SK-N-SH treated with all-trans-retinoic acid at 6 μM for 48 hours (cell line): ENCODE data around the gene IL23R.

Experiments used
- BACH2 ChIP-seq: fragments of 250-450 bp; sonication (Bioruptor Pico); IDR thresholded peaks from 2 replicates; pipeline ENCODE4 v1.9.0; 2021; ENCODE audit warnings: mild to moderate bottlenecking, borderline replicate concordance
- CREB5 ChIP-seq: fragments of 250-450 bp; sonication (Bioruptor Pico); IDR thresholded peaks from 2 replicates; pipeline ENCODE4 v1.5.1; 2020; ENCODE audit warnings: low read depth, mild to moderate bottlenecking, moderate library complexity
- CSRNP3 ChIP-seq: fragments of 250-450 bp; sonication (Bioruptor Pico); IDR thresholded peaks from 2 replicates; pipeline ENCODE4 v1.5.1; 2021; ENCODE audit warnings: mild to moderate bottlenecking, moderate library complexity
- ESRRG ChIP-seq: fragments of 250-450 bp; sonication (Bioruptor Pico); IDR thresholded peaks from 2 replicates; pipeline ENCODE4 v1.6.1; 2021; ENCODE audit warnings: mild to moderate bottlenecking
- PATZ1 ChIP-seq: fragments of 250-450 bp; sonication (Bioruptor Pico); IDR thresholded peaks from 2 replicates; pipeline ENCODE4 v1.8.0; 2020; ENCODE audit warnings: mild to moderate bottlenecking, moderate library complexity, borderline replicate concordance
- SNAI2 ChIP-seq: fragments of 250-450 bp; sonication (Bioruptor Pico); IDR thresholded peaks from 2 replicates; pipeline ENCODE4 v1.5.0; 2020; ENCODE audit warnings: mild to moderate bottlenecking, moderate library complexity
- TOX ChIP-seq: fragments of 250-450 bp; sonication (Bioruptor Pico); IDR thresholded peaks from 2 replicates; pipeline ENCODE4 v1.8.0; 2021; ENCODE audit warnings: mild to moderate bottlenecking, moderate library complexity, borderline replicate concordance
- TSHZ2 ChIP-seq: fragments of 250-450 bp; sonication (Bioruptor Pico); IDR thresholded peaks from 2 replicates; pipeline ENCODE4 v1.5.0; 2020; ENCODE audit warnings: mild to moderate bottlenecking, moderate library complexity
- ZC3H10 ChIP-seq: fragments of 250-450 bp; sonication (Bioruptor Pico); IDR thresholded peaks from 2 replicates; pipeline ENCODE4 v1.5.1; 2021; ENCODE audit warnings: mild to moderate bottlenecking, moderate library complexity
- ZFP3 ChIP-seq: fragments of 250-450 bp; sonication (Bioruptor Pico); IDR thresholded peaks from 2 replicates; pipeline ENCODE4 v1.5.0; 2020; ENCODE audit warnings: mild to moderate bottlenecking, moderate library complexity
- ZFP30 ChIP-seq: fragments of 450-650 bp; formaldehyde crosslinking; IDR thresholded peaks from 2 replicates; pipeline ENCODE4 v1.5.0; 2022; ENCODE audit warnings: mild to moderate bottlenecking, moderate library complexity
- ZNF565 ChIP-seq: fragments of 450-650 bp; formaldehyde crosslinking; conservative IDR thresholded peaks from 2 replicates; pipeline ENCODE4 v1.5.0; 2020; ENCODE audit warnings: low read depth, mild to moderate bottlenecking, moderate library complexity
- ZNF70 ChIP-seq: fragments of 450-650 bp; formaldehyde crosslinking; IDR thresholded peaks from 2 replicates; pipeline ENCODE4 v1.5.0; 2020; ENCODE audit warnings: mild to moderate bottlenecking, moderate library complexity
- ZNF8 ChIP-seq: fragments of 450-650 bp; formaldehyde crosslinking; IDR thresholded peaks from 2 replicates; pipeline ENCODE4 v1.5.0; 2020; ENCODE audit warnings: mild to moderate bottlenecking, moderate library complexity

- TF ChIP-seq TSHZ2 (CRISPR knock-in tag) (no peak), ZFP3 (no peak), ZNF8 (CRISPR knock-in tag) (no peak), ZFP30 (CRISPR knock-in tag) (no peak), ZC3H10 (no peak), SNAI2 (CRISPR knock-in tag) (no peak), ZNF70 (CRISPR knock-in tag) (no peak), TOX (no peak), CSRNP3 (CRISPR knock-in tag) (no peak), ZNF565 (CRISPR knock-in tag) (no peak), CREB5 (CRISPR knock-in tag) (no peak), BACH2 (CRISPR knock-in tag) (no peak), ESRRG (no peak), PATZ1 (CRISPR knock-in tag) (no peak)
Measured at GRCh38 chr1:67174716-67175284, 8.5 kb downstream of the IL23R start.
